Hepatocyte (in vitro differentiated cells): Measurements from ENCODE around the gene POLA2.

Experiments used
- EZH2 ChIP-seq: fragments of 200-600 bp; sonication (generic); IDR thresholded peaks from 2 replicates; pipeline ENCODE4 v1.6.1; 2016; ENCODE audit warnings: antibody characterized with exemption, mild to moderate bottlenecking, borderline replicate concordance
- EZH2phosphoT487 ChIP-seq: fragments of 200-600 bp; sonication (generic); IDR thresholded peaks from one replicate; pipeline ENCODE4 v1.6.1; 2018; ENCODE audit warnings: antibody characterized with exemption, mild to moderate bottlenecking, low read depth, moderate library complexity; ENCODE audit not compliant: unreplicated experiment, severe bottlenecking
- TF ChIP-seq, protein P1 (sequence below): fragments of 200-600 bp; sonication (generic); IDR thresholded peaks from 2 replicates; pipeline ENCODE4 v1.5.1; 2016; ENCODE audit warnings: antibody characterized with exemption, mild to moderate bottlenecking; ENCODE audit not compliant: poor library complexity

DNA sequence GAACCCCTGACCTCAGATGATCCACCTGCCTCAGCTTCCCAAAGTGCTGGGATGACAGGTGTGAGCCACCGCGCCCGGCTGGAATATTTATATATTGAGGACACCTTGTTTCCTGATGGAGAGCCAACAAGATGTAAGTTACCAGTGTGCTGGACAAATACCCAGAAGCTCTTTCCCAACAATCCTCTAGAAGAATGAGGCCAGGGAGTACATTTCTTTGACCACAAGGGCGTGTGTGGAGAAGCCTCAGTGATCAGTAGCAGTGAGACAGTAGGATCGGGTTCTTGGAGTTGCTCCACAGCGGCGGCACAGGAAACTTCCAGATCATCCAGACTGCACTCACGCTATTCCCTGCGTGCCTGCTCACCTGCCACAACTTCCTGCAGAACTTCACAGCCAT is 10.3 kb upstream of the POLA2 start:
- TF ChIP-seq EZH2phosphoT487 (no peak), EZH2 (no peak)
- TF ChIP-seq, protein P1, sequence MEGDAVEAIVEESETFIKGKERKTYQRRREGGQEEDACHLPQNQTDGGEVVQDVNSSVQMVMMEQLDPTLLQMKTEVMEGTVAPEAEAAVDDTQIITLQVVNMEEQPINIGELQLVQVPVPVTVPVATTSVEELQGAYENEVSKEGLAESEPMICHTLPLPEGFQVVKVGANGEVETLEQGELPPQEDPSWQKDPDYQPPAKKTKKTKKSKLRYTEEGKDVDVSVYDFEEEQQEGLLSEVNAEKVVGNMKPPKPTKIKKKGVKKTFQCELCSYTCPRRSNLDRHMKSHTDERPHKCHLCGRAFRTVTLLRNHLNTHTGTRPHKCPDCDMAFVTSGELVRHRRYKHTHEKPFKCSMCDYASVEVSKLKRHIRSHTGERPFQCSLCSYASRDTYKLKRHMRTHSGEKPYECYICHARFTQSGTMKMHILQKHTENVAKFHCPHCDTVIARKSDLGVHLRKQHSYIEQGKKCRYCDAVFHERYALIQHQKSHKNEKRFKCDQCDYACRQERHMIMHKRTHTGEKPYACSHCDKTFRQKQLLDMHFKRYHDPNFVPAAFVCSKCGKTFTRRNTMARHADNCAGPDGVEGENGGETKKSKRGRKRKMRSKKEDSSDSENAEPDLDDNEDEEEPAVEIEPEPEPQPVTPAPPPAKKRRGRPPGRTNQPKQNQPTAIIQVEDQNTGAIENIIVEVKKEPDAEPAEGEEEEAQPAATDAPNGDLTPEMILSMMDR: no peak
